HepG2 (cell line): ENCODE results near the gene STK25.

Source experiments
- BRCA1 ChIP-seq: sonication (generic); formaldehyde crosslinking; IDR thresholded peaks from 2 replicates; pipeline ENCODE4 v1.4.0; 2020; ENCODE audit warnings: missing genetic modification reagents
- PHF20 ChIP-seq: sonication (generic); formaldehyde crosslinking; IDR thresholded peaks from 2 replicates; pipeline ENCODE4 v1.5.0; 2020; ENCODE audit warnings: mild to moderate bottlenecking, missing genetic modification reagents
- RBM39 ChIP-seq: fragments of 200-400 bp; formaldehyde crosslinking; IDR thresholded peaks from one replicate; pipeline ENCODE4 v1.6.1; 2018; ENCODE audit warnings: antibody characterized with exemption, mild to moderate bottlenecking, low read depth, low read length; ENCODE audit not compliant: poor library complexity, severe bottlenecking
- SYNCRIP ChIP-seq: fragments of 200-400 bp; formaldehyde crosslinking; IDR thresholded peaks from 2 replicates; pipeline ENCODE4 v1.6.1; 2018; ENCODE audit warnings: mild to moderate bottlenecking, low read depth, low read length; ENCODE audit not compliant: insufficient read depth
- ZNF207 ChIP-seq: fragments of 450-650 bp; IDR thresholded peaks from 2 replicates; pipeline ENCODE4 v1.6.1; 2016; ENCODE audit warnings: antibody characterized with exemption, borderline replicate concordance
- ZNF589 ChIP-seq: sonication (generic); formaldehyde crosslinking; conservative IDR thresholded peaks from 2 replicates; pipeline ENCODE4 v1.8.0; 2022; ENCODE audit warnings: mild to moderate bottlenecking, moderate library complexity, missing genetic modification reagents
- TF ChIP-seq, protein P1 (sequence below): sonication (generic); formaldehyde crosslinking; IDR thresholded peaks from 2 replicates; pipeline ENCODE4 v1.5.0; 2020; ENCODE audit warnings: mild to moderate bottlenecking, missing genetic modification reagents, moderate library complexity
- TF ChIP-seq, protein P2 (sequence below), 2 experiments: sonication (generic) in 1 of 2; formaldehyde crosslinking in 1 of 2; IDR thresholded peaks; 2 replicates each; pipeline versions ENCODE4 v1.4.0 to v1.6.1; 2018 to 2020; ENCODE audit warnings: missing genetic modification reagents in 2 of 2, borderline replicate concordance in 1 of 2, low read depth in 1 of 2, mild to moderate bottlenecking in 1 of 2, missing biosample characterization in 1 of 2
- TF ChIP-seq, protein P3 (sequence below): IDR thresholded peaks from 2 replicates; pipeline ENCODE4 v1.6.1; 2016; ENCODE audit warnings: low read depth, borderline replicate concordance

GRCh38 chr2:241509155-241509784 is 886 bp upstream of the STK25 start:
- TF ChIP-seq RBM39 (no peak), ZNF589 (CRISPR knock-in tag) (no peak), PHF20 (CRISPR knock-in tag) (no peak), SYNCRIP (no peak), ZNF207 (no peak), BRCA1 (CRISPR knock-in tag) (no peak)
- TF ChIP-seq, protein P1, sequence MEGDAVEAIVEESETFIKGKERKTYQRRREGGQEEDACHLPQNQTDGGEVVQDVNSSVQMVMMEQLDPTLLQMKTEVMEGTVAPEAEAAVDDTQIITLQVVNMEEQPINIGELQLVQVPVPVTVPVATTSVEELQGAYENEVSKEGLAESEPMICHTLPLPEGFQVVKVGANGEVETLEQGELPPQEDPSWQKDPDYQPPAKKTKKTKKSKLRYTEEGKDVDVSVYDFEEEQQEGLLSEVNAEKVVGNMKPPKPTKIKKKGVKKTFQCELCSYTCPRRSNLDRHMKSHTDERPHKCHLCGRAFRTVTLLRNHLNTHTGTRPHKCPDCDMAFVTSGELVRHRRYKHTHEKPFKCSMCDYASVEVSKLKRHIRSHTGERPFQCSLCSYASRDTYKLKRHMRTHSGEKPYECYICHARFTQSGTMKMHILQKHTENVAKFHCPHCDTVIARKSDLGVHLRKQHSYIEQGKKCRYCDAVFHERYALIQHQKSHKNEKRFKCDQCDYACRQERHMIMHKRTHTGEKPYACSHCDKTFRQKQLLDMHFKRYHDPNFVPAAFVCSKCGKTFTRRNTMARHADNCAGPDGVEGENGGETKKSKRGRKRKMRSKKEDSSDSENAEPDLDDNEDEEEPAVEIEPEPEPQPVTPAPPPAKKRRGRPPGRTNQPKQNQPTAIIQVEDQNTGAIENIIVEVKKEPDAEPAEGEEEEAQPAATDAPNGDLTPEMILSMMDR, result no peak
- TF ChIP-seq, protein P2, sequence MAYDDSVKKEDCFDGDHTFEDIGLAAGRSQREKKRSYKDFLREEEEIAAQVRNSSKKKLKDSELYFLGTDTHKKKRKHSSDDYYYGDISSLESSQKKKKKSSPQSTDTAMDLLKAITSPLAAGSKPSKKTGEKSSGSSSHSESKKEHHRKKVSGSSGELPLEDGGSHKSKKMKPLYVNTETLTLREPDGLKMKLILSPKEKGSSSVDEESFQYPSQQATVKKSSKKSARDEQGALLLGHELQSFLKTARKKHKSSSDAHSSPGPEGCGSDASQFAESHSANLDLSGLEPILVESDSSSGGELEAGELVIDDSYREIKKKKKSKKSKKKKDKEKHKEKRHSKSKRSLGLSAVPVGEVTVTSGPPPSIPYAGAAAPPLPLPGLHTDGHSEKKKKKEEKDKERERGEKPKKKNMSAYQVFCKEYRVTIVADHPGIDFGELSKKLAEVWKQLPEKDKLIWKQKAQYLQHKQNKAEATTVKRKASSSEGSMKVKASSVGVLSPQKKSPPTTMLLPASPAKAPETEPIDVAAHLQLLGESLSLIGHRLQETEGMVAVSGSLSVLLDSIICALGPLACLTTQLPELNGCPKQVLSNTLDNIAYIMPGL (CRISPR knock-in tag; IDR thresholded peaks at IDR 0.05; ENCODE audit: borderline replicate concordance in 1 of 2, low read depth in 1 of 2), result no peak
- TF ChIP-seq, protein P3, sequence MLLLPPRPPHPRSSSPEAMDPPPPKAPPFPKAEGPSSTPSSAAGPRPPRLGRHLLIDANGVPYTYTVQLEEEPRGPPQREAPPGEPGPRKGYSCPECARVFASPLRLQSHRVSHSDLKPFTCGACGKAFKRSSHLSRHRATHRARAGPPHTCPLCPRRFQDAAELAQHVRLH, result no peak
